Osteocyte (in vitro differentiated cells): ENCODE measurements around the gene TP73. TPM values are rescaled to one million over a fixed set of nuclear protein-coding genes. Genes with fewer than 3 reads are reported as not detected.

Experiments used
- DNase-seq: peaks from one replicate; pipeline ENCODE4 v3.0.0; 2021; ENCODE audit warnings: mixed read lengths; ENCODE audit not compliant: unreplicated experiment; ENCODE audit errors: extremely low spot score
- H3K27ac Mint-ChIP-seq: one replicate; pipeline ENCODE4 v1.8.0; 2021; ENCODE audit warnings: mild to moderate bottlenecking, mixed read lengths; ENCODE audit not compliant: unreplicated experiment
- H3K27me3 Mint-ChIP-seq: one replicate; pipeline ENCODE4 v1.8.0; 2021; ENCODE audit warnings: mixed read lengths; ENCODE audit not compliant: unreplicated experiment
- H3K36me3 Mint-ChIP-seq: one replicate; pipeline ENCODE4 v1.8.0; 2021; ENCODE audit warnings: mixed read lengths; ENCODE audit not compliant: unreplicated experiment
- H3K4me1 Mint-ChIP-seq: one replicate; pipeline ENCODE4 v1.8.0; 2021; ENCODE audit warnings: mixed read lengths; ENCODE audit not compliant: unreplicated experiment
- H3K4me3 Mint-ChIP-seq: one replicate; pipeline ENCODE4 v1.8.0; 2021; ENCODE audit warnings: mild to moderate bottlenecking, moderate library complexity, mixed read lengths; ENCODE audit not compliant: unreplicated experiment
- H3K9me3 Mint-ChIP-seq: one replicate; pipeline ENCODE4 v1.8.0; 2021; ENCODE audit warnings: mixed read lengths; ENCODE audit not compliant: unreplicated experiment
- CTCF ChIP-seq: fragments of 200-600 bp; sonication (generic); IDR thresholded peaks from 2 replicates; pipeline ENCODE4 v1.5.0; 2021; ENCODE audit warnings: antibody characterized with exemption, mild to moderate bottlenecking, moderate library complexity
- total RNA-seq: library from RNA; stranded (reverse); gene quantifications from 2 replicates; pipeline ENCODE4 v1.2.1, GENCODE V29; 2021

Gene TP73
- total RNA-seq, 1 donor from 2014 or later: 0.24 TPM

- peaks cover 3% of the 10 kb centered on the region for H3K4me1 Mint-ChIP-seq
- no peak overlapping the region for H3K27ac Mint-ChIP-seq
- no peak overlapping the region for H3K4me3 Mint-ChIP-seq
- TF ChIP-seq CTCF: no peak
- H3K36me3 Mint-ChIP-seq: no peaks in the 10 kb centered on the region
- H3K27me3 Mint-ChIP-seq: peaks cover 21% of the 10 kb centered on the region
- DNase-seq: no peak
- H3K9me3 Mint-ChIP-seq: no peaks in the 10 kb centered on the region
Observed at GRCh38 chr1:3696689-3697088, 44.4 kb downstream of the TP73 start.

- no peak for TF ChIP-seq CTCF
- peaks cover 21% of the 10 kb centered on the region for H3K27me3 Mint-ChIP-seq
Observed at GRCh38 chr1:3697104-3697503, 44.8 kb downstream of the TP73 start.

GRCh38 chr1:3697810-3698209 is 45.5 kb downstream of the TP73 start:
- no peak overlapping the region for H3K4me3 Mint-ChIP-seq
- H3K4me1 Mint-ChIP-seq: peaks cover 3% of the 10 kb centered on the region
- no peak overlapping the region for H3K27ac Mint-ChIP-seq
- no peaks in the 10 kb centered on the region for H3K36me3 Mint-ChIP-seq
- no peaks in the 10 kb centered on the region for H3K9me3 Mint-ChIP-seq
- peaks cover 21% of the 10 kb centered on the region for H3K27me3 Mint-ChIP-seq
- no peak for TF ChIP-seq CTCF
- no peak for DNase-seq

More at GRCh38 chr1:3697104-3697503, 44.8 kb downstream of the TP73 start:
- peaks cover 3% of the 10 kb centered on the region for H3K4me1 Mint-ChIP-seq
- H3K9me3 Mint-ChIP-seq: no peaks in the 10 kb centered on the region
- no peak overlapping the region for H3K4me3 Mint-ChIP-seq
- H3K36me3 Mint-ChIP-seq: no peaks in the 10 kb centered on the region
- no peak for DNase-seq
- H3K27ac Mint-ChIP-seq: no peak overlapping the region

- no peaks in the 10 kb centered on the region for H3K36me3 Mint-ChIP-seq
- H3K27ac Mint-ChIP-seq: no peak overlapping the region
- peaks cover 4% of the 10 kb centered on the region for H3K4me1 Mint-ChIP-seq
- DNase-seq: no peak
- peaks cover 21% of the 10 kb centered on the region for H3K27me3 Mint-ChIP-seq
- H3K9me3 Mint-ChIP-seq: no peaks in the 10 kb centered on the region
- no peak overlapping the region for H3K4me3 Mint-ChIP-seq
- TF ChIP-seq CTCF: no peak
Observed at GRCh38 chr1:3698660-3699408, 46.5 kb downstream of the TP73 start.

- peaks cover 4% of the 10 kb centered on the region for H3K4me1 Mint-ChIP-seq
- no peak for DNase-seq
- H3K9me3 Mint-ChIP-seq: no peaks in the 10 kb centered on the region
- TF ChIP-seq CTCF: no peak
- H3K4me3 Mint-ChIP-seq: no peak overlapping the region
- peaks cover 21% of the 10 kb centered on the region for H3K27me3 Mint-ChIP-seq
- no peaks in the 10 kb centered on the region for H3K36me3 Mint-ChIP-seq
- H3K27ac Mint-ChIP-seq: no peak overlapping the region
Observed at GRCh38 chr1:3699596-3699995, 47.3 kb downstream of the TP73 start.
